GM21737 (cell line): Measurements from ENCODE around the gene NR3C1.

Experiments used
- ATAC-seq: cut with Tn5 transposase; IDR thresholded peaks from one replicate; pipeline ENCODE4 v1.9.1; 2021; ENCODE audit warnings: mild to moderate bottlenecking, moderate library complexity; ENCODE audit not compliant: unreplicated experiment

Gene NR3C1

DNA sequence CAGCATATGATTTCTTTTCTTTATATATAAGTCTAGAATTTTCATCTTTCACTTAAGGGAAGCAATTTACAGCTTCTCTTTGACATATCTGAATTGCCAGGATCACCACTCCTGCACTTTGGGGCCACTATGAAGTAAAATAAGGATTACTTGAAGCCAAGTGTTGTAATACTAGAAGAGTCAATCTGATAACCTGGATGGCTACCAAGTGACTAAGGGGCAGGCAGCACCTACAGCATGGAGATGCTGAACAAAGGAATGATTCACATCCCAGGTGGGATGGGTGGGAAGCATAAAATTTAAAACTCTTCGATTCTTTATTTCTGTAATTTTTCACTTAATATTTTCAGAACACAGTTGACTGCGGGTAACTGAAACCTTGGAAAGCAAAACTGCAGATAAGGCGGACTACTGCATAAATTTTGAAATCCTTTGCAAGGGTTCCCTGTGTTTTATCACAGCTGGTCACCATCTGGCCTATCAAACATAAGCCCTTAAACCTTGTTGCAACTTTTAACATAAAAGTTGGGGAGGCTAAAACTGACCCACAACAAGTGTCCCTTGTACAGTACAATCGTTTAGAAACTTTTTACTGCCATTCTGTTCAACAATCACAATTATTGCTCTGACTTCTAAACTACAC lies 31.2 kb downstream of the NR3C1 start:
- ATAC-seq, result no peak

DNA sequence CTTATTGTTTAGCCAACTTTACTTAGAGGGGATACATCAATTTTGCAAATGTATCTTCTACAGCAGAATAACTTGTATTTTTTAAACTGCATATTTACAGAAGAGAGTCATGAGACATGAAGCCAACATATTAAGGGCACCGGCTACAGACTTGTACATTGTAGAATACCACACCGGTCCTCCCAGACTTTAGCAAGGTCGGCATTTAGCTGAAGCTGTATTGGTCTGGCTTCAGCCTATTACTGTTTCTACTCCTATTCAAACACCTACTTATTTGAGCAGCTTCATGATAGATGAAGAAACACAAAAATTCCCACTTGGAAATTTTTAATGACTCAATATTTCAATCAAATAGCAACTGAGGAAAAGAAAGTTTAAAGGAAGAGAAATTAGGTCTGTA lies 33.0 kb downstream of the NR3C1 start:
- ATAC-seq, result no peak

DNA sequence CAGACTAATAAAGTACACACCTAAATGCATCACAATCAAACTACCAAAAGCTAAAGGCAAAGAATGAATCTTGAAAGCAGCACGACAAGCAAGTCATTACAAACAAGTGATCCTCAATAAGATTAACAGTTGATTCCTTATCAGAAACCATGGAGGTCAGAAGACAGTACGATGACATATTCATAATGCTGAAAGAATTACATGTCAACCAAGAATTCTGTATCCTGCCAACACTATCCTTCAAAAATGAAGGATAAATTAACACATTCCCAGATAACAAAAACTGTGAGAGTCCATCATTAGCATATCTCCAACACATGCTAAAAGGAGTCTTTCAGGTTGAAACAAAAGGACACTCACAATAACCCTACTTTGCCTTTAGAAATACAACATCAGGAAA lies 39.4 kb downstream of the NR3C1 start:
- ATAC-seq, result no peak

DNA sequence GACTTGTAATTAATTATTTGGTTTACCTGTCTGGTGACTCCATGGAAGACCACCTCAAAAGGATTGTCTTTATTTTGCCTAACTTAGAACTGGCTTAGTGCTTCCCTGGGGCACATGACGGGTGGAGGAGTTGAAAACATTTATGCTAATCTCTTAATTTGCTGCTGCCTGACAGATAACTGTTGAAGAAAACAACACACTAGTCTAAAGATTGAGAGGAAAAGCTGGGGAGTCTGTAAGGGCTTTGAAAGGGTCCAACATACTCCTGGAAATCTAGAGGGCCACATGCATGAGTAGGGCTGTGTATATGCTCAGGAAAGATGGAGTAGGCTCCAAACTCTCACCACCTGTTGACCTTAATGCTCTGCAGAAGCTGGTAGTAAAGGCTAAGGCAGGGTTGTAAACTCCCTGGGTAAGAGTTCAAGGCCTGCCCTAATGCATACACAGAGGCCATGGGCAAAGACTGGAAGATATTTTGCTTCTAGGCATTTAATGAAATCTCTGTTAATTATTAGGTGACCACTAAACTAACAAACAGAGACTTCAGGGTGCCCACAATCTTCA lies 40.7 kb downstream of the NR3C1 start:
- no peak for ATAC-seq

DNA sequence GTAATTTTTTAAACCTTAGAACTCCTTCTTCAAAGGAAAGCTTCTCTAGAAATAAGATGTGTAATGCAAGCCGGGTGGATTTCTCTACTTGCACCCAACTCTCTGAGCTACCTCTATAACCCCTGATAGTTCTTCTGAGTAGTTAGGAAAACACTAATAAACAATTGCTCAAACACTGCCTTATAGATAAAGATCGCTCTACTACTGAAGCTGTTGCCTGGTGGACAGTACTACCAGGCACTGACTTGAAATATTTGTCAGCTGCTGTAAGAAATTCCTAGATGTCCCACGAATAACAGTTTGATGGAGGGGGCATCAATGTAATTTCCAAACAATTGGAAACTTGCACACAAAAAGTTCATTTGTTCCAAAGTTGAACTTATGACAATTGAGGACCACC lies 42.0 kb downstream of the NR3C1 start:
- ATAC-seq, result no peak

DNA sequence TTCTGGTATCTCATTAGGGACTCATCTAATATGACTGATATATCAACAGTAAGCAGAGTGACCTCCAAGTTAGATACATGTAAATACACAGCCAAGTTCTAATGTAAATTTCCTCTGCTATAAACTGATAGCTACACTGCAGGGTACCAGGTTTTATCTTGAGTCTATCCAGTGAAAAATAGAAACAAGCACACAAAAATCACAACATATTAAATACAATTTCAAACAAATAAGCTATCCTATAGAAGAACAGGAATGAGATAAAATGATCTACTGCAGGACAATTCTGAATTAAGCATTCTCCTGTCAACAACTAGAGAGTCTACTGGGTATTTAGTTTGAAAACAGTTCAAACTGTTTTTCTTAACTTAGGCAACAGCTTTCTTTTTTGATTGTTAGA lies 42.7 kb downstream of the NR3C1 start:
- ATAC-seq, result no peak

DNA sequence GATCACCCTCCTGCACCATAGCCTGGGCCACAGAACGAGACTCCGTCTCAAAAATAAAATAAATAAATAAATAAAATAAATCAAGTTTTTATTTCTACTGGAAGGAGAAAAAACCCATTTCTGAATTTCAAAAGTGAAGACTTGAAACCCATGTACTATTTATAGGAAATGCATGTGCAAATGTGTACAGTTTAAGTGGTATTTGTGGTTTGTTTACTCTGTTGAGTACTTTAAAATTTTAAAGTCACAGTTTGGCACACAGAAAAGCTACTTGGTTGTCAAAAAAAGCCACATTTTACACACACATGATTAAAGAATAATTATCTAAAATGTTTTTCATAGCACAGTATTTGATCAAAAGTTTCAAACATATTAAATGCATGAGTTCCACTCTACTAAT lies 43.6 kb downstream of the NR3C1 start:
- ATAC-seq, result no peak

DNA sequence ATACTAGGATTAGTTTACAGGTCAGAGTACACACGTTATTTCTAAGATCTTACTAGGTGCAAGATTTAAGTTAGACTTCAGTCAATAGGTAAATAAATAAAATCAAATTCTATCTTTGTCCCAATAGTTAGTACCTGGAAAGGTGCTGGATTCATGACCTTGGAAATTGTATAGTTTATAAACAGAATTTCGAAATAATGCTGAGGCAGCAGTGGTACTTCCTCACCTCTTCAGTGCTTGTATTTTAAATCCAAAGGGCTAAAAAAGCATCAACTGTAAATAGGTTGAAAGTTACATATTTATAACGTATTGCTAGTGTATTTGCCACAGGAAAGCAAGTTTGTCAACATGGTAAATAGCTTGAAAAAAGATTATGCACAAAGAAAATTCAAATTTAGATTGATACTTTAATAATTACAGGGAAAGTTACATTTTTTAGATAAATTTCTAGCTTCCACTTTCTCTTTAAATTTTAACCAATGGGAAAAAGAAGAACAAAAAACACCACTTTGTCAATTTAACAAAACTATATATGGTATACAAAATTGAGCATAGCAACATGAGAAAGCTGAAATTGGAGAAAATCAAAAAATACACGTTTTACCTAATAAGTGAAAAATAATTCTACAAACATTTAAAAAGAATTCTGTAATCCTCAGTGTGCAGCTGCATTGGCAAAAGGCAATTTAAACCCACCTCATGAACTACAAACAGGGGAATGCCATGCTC lies 46.5 kb downstream of the NR3C1 start:
- no peak for ATAC-seq

DNA sequence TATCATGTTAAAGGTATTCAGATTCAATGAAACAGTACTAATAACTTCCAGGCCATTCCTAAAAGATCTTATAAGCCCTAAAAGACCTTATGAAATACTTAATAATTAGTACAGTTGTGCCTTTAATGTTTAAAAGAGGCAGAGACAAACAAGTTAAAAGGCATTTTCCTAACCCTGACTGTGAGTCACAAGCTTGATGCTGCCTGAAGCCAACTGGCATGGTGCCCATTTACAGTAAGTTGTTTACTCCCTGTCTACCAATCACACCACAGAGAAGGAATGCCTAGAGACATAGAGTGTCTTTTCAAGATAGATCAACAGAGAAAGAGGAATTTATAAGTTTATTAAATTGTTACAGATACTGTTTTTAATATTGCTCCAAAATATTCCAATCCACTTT lies 47.8 kb downstream of the NR3C1 start:
- ATAC-seq, result no peak

DNA sequence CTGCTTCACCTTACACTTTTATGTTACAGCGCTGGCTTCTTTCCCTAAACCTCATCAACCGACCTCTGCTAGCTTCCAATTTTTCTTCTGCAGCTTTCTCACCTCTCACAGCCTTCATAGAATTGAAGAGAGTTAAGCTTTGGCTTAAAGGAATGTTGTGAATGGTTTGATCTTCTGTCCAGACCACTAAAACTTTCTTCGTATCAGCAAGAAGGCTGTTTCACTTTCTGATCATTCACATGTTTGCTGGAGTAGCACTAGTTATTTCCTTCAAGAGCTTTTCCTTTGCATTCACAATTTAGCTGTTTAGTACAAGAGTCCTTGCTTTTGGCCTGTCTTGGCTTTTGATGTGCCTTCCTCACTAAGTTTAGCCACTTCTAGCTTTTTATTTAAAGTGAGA lies 49.5 kb downstream of the NR3C1 start:
- ATAC-seq, result peak; percentile 37

DNA sequence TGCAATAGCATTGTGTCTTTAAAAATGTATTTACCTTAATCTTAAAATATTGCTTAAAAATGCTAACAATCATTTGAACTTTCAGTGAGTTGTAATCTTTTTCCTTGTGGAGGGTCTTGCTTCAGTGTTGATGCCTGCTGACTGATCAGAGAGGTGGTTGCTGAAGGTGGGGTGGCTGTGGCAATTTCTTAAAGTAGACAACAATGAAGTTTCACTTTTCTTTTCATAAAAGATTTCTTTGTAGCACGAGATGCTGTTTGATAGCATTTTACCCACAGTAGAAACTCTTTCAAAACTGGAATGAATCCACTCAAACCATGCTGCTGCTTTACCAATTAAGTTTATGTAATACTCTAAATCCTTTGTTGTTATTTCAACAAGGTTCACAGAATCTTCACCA lies 50.8 kb downstream of the NR3C1 start:
- ATAC-seq, result no peak

DNA sequence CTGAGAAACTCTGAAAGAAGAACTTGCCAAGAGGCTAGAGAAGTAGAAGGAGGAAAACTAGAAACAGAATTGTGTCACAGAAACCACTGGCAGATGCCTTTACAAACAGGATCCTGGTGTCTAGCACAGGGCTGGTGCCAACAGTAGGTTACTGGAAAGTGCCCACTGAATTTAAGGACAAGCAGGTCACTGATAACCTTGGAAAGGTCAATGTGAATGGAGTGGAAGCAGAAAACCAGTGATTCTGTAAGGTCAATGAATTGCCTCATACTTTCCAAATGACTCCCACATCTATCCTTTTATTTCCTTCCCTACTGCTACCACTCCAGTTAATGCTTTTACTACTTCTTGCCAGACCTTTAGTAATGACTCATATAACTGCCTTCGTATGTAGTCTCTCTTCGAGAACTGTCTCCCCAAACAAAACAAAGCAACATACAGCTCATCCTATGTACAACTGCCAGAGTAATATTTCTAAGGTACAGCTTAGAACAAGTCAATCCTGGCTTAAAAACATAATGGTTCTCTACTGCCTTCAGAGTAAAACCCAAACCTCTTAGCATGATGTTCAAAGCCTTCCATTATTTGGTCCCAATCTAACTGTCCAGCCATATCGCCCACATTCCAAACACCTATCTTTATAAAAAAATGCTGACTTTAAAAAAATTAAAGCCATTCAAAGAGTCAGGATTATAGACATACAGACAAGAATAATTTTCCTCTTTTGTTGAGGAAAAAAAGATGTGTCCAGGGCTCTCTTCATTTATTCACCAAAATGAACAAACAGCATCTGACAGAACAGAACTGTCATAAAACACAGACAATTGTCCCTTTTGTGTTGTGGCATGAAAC lies 52.5 kb downstream of the NR3C1 start:
- ATAC-seq, result no peak

DNA sequence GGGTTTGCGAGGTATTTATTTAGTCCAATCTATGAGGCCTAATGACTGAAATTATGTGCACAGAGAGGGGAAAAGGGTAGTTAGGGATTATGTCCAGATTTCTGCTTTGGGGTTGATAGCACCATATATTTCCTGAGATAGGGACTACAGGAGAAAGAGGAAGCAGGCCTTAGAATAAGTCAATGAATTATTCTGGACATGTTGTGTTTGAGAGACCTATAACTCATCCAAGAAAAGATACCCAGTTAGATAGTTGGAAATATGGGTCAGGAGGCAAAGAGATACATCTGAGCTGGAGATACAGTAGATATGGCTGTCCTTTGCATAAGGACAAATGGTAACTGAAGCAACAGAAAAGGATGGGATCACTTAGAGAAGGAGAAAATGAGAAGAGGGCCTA lies 53.1 kb downstream of the NR3C1 start:
- ATAC-seq, result no peak

DNA sequence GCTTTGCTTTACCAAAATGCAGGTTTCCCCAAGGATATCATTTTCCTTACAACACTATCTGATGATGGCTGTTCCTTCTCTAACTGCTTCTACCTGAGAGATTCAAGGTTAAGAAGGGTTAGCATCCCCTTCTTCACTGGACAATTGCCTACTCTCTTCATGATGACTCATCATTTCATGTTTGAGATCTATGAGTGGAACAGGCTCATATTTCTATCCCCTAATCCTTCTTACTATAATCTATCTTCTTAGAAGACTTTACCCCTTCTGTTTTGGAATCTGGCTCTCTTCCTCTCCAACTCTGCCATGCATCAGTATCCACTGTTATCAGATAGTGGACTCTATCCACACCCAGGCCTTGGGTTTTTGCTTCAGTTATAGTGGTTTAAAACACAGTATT lies 54.3 kb downstream of the NR3C1 start:
- ATAC-seq, result no peak

DNA sequence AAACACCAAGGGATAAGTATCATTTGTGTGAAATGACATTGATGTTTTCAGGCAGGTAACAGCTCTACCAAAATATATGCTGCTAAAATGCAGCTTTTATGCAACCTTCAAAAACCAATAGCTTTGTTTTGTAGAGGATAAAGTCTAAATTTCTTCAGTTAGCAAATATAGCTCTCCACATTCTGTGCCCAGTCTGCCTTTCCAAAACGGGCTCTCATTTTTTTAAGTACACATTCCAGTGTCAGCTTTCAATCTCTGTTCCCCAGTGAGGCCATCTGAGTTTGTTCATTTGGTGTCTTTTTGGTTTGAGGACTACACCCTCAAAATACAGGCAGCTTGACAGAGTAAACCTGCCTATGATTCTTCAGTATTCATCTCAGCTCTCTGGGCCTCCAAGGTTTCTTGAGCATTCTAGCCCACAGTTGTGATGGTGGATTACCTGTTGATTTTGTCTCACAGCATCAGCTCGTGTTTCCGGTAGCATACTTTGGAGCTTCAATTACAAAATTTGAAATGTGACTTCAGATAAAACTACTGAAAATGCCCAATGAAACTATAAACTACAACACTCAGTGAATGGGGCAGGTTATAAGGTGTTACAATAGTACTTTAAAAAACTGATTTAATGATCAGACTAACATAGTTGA lies 55.7 kb downstream of the NR3C1 start:
- no peak for ATAC-seq

DNA sequence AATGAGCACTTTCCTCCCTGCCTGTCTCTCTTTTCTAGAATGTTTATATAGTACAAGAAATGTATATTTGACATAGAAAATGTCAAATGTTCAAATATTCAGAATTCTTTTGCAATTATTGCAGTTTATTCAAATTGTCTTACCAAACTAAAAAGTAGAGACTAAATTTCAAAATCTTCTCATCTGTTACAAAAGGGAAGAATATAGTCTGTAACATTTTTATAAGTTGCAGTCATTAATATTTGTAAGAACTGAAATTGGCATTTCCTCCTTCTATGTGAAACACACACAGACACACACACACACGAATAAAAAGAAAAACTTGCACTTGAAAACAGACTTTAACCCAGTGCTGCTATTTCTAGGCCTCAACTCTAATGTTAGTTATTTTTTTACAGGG lies 56.4 kb downstream of the NR3C1 start:
- no peak for ATAC-seq

DNA sequence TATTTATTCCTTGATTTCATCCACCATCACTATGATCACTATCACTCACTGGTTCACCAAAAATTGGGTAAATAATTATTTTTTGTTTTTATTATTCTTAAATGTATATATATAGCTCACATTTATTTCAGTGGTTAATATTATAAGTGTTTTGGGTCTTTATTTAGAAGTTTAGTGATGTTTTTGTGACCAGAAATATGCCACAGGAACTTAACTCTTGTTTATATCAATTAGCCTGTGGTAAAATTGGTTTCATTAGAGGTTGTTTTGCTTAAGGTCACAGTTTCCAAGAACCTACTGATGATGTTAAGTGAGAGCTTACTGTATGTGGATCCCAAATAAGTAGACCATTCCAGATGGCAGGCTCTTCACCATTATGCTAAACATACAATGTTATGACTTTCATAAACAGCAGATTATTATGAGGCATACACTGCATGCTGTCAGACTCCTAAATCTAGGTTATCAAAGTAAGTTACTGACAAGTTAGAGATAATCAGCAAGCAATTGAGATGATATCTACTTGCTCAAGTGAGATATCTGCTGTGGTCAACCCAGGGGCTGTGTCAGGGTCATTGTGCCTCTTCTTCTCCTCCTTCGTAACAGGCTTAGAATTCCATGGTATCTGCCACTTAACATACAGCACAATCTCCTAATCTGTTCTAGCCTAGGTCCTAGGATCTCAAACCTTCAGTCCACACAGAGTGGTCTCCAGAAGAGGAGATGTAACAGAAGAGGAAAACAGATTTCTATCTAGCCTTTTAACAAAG lies 57.6 kb downstream of the NR3C1 start:
- ATAC-seq, result no peak

DNA sequence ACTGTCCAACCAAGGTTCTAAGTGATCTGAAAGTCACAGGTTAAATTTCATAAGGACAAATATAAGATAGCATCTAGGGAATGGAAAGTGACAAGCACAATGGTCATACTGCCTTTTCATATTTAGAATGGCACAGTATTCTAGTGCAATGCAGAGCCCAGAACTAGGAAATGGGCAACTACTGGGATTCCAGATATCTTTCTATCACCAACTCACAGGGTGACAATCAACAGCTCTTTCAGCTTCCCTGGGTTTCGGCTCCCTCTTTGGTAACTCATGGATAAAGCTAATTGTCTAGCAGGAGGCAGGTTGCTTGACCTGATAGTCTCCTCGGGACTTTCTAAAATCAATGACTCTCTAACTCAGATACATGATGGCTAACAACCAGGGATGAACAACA lies 60.4 kb downstream of the NR3C1 start:
- no peak for ATAC-seq

DNA sequence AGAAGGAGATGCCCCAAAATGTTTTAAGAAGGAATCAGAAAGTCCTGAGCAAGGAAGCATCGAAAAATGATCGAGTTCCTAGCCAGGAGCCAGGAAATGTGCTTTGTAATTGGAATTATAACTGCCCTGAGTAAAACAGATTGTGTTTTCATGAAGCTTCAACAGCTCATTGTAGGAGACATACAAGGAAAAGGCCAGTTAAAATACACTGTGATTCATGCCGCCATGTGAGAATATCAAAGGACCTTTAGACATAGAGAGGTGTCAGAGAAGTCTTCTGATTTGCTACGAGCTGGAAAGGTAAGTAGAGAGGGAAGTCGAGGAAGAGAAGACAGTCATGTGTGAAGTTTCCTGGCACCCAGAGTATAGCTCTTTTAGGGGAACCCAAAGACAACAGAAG lies 60.9 kb downstream of the NR3C1 start:
- ATAC-seq, result no peak

DNA sequence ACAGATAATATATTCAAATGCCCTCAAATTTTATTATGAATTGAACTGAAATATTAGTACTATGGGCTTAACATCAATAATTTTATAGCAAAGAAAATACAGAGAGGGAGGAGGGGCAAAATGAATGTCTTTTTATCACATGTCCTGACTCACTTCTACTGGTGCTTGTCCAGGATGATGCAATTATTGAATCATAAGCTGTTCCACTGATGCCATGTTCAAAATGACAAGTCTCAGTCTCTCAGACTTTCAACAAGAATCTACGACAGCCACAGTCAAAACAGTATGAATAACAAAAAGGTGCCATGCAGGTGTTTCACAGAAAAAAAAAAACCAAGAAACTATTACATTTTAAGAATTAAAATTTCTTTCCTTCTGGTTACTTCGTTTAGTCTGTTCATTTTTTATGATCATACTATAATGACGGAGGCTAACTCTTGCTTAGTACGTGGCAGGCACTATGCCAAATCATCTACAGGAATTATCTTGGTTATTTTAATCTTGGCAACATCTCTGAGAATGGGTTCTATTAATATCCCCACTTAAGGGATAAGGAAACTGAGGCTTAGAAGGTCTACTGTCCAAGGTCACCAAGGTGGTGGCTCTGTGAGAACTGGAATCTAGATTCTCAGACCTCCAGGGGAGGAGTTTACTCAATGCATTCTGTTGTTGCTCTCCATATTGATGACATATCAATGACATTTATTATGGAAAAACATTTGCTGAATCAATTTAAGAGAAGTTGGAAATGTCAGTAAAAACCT lies 61.5 kb downstream of the NR3C1 start:
- ATAC-seq, result no peak
